ENCODE data around the gene ALAS1. TPM values are rescaled to one million over a fixed set of nuclear protein-coding genes. Genes with fewer than 3 reads are reported as not detected.

Gene ALAS1
- total RNA-seq (2014; rRNA removed; shearing (Covaris generic)) (24.5 and 34.4 TPM in 2 replicates), total RNA-seq (2022) (43.3 and 43.6 TPM in 2 replicates), Bru-seq, nascent RNA (percentile 59 among the genes with signal in this experiment), BruChase-seq, experiment 1, labeled RNA remaining after a 6-hour chase (percentile 65 among the genes with signal in this experiment), BruChase-seq, experiment 2, labeled RNA remaining after a 2-hour chase (percentile 72 among the genes with signal in this experiment)
- long read RNA-seq, transcript ALAS1-205 (12 exons, 2,356 nt), result minor isoform, 17 of 53 reads
- long read RNA-seq, transcript ALAS1-204 (11 exons, 2,125 nt), result major isoform, 24 of 53 reads
- long read RNA-seq, partial matches to known transcripts, result 5 of 53 reads
- long read RNA-seq, other reads (novel, unspliced or antisense), result 3 of 53 reads

GRCh38 chr3:52197842-52198625 is at the start of gene ALAS1:
Gene ALAS1 (plus strand): TSS chr3:52198160. CDS start chr3:52199242, 1,082 bp downstream.
- ChIA-PET POLR2A (interaction anchor here (1.1 to 1.3 kb wide), 2 partner anchors 10 to 30 kb away, joined by 3 to 4 read pairs; no protein-coding TSS in a partner anchor), CTCF (ENCODE audit: unreplicated experiment) (interaction anchor here (0.6 kb wide), 1 partner anchor 154 kb away, joined by 3 read pairs; no protein-coding TSS in a partner anchor)
- no TSS peak for BruUV-seq (replicated peaks)
- H3K27ac ChIP-seq (ENCODE audit: low read depth, low read length, poor library complexity, severe bottlenecking), result peak within 1 kb of the TSS; percentile 46
- peaks cover 36% of the 10 kb centered on the region for H3K36me3 ChIP-seq (ENCODE audit: insufficient read depth, low read length)
- peak; percentile 95 for DNase-seq (ENCODE audit: low spot score)
- H4K20me1 ChIP-seq (ENCODE audit: insufficient read depth, low read length), result no peaks in the 10 kb centered on the region
- intact Hi-C loops (cut with micrococcal nuclease; ENCODE audit: unreplicated experiment), result loop anchor here (1.0 kb wide), 1 partner anchor 44 kb away; the partner anchor contains the start of gene POC1A
- peaks cover 31% of the 10 kb centered on the region for H3K4me1 ChIP-seq (ENCODE audit: insufficient read depth, low read length, poor library complexity, severe bottlenecking)
- peak within 1 kb of the TSS; percentile 99 for H3K4me2 ChIP-seq (ENCODE audit: low read length)
- H3K4me3 ChIP-seq (ENCODE audit: low read depth, low read length, poor library complexity, severe bottlenecking), result peak within 1 kb of the TSS; percentile 84
- TF ChIP-seq CTCF (conservative IDR thresholded peaks at IDR 0.05; ENCODE audit: low read length) (no peak), EZH2phosphoT487 (IDR thresholded peaks at IDR 0.05; ENCODE audit: borderline replicate concordance, low read depth, low read length) (no peak)
- H2AFZ ChIP-seq (ENCODE audit: low read length), result peak within 1 kb of the TSS; percentile 80
- no peaks in the 10 kb centered on the region for H3K9me2 ChIP-seq (ENCODE audit: insufficient read depth, low read length)
- H3K9me3 ChIP-seq (ENCODE audit: low read length), result no peaks in the 10 kb centered on the region
- peaks cover 15% of the 10 kb centered on the region; the same call in 1 of the 2 replicates for H3K79me2 ChIP-seq (ENCODE audit: insufficient read depth, low read depth, low read length)

GRCh38 chr3:52149021-52149420 is 48.9 kb upstream of the ALAS1 start:
- intact Hi-C loops (cut with micrococcal nuclease; ENCODE audit: unreplicated experiment), result no loop called here
- BruUV-seq (replicated peaks), result no TSS peak
- Histone ChIP-seq H3K27ac (ENCODE audit: low read depth, low read length, poor library complexity, severe bottlenecking) (no peak overlapping the region), H3K4me3 (ENCODE audit: low read depth, low read length, poor library complexity, severe bottlenecking) (no peak overlapping the region), H3K9me2 (ENCODE audit: insufficient read depth, low read length) (no peaks in the 10 kb centered on the region), H2AFZ (ENCODE audit: low read length) (no peak overlapping the region), H3K79me2 (ENCODE audit: insufficient read depth, low read depth, low read length) (peaks cover 17% of the 10 kb centered on the region; the same call in 1 of the 2 replicates), H3K36me3 (ENCODE audit: insufficient read depth, low read length) (peaks cover 76% of the 10 kb centered on the region), H3K4me2 (ENCODE audit: low read length) (no peak overlapping the region), H4K20me1 (ENCODE audit: insufficient read depth, low read length) (no peaks in the 10 kb centered on the region), H3K4me1 (ENCODE audit: insufficient read depth, low read length, poor library complexity, severe bottlenecking) (peaks cover 9% of the 10 kb centered on the region), H3K9me3 (ENCODE audit: low read length) (no peaks in the 10 kb centered on the region)
- DNase-seq (ENCODE audit: low spot score), result no peak
- CTCF ChIA-PET (ENCODE audit: unreplicated experiment), result interaction anchor here (1.0 kb wide), 1 partner anchor 108 kb away, joined by 3 read pairs; no protein-coding TSS in a partner anchor
- POLR2A ChIA-PET, result interaction anchor here (0.6 kb wide), 1 partner anchor 552 kb away, joined by 3 read pairs; no protein-coding TSS in a partner anchor
- TF ChIP-seq EZH2phosphoT487 (IDR thresholded peaks at IDR 0.05; ENCODE audit: borderline replicate concordance, low read depth, low read length) (no peak), CTCF (conservative IDR thresholded peaks at IDR 0.05; ENCODE audit: low read length) (no peak)

All from OCI-LY7 (cell line).